ENCODE measurements around the gene UBE2E1.
"Not testable (repeated sequence)": the region's sequence is repeated elsewhere in the genome, so short reads cannot be mapped to it uniquely, and the experiment has no call there.

The UBE2E1 gene

DNA sequence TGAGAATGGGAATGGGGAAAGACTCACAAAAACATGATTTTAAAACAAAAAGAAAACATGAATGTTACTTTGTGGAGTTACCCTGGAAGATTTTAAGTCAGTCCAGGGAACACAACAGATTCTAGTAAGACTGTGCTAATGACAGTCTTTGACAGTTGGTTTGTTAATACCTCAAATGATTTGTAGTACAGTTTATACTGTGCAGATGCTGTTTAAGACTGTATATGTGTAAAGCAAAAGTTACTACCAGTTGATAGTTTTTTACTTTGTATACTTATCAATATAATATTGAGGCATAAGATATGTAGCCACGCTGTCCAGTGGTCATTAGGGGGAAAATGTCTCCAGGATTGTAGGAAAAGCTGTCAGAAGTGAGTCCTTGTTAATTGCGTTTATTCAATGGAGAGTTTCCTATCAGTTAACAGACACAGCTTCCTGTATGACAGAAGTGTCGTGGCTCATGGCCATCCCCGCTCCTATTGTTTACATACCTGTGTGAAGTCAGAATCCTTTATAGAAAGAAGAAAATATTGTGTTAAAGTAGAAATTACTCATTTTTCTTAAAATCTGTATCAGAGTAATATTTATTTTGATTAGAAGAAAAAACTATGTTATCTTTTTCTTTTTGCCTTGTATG is 75.1 kb downstream of the UBE2E1 start:
- no peaks in the 10 kb centered on the region for H3F3A ChIP-seq (ENCODE audit: low read depth)
- peaks cover 95% of the 10 kb centered on the region for H3K79me2 ChIP-seq (ENCODE audit: insufficient read depth, low read length)
- TF ChIP-seq, protein P1, sequence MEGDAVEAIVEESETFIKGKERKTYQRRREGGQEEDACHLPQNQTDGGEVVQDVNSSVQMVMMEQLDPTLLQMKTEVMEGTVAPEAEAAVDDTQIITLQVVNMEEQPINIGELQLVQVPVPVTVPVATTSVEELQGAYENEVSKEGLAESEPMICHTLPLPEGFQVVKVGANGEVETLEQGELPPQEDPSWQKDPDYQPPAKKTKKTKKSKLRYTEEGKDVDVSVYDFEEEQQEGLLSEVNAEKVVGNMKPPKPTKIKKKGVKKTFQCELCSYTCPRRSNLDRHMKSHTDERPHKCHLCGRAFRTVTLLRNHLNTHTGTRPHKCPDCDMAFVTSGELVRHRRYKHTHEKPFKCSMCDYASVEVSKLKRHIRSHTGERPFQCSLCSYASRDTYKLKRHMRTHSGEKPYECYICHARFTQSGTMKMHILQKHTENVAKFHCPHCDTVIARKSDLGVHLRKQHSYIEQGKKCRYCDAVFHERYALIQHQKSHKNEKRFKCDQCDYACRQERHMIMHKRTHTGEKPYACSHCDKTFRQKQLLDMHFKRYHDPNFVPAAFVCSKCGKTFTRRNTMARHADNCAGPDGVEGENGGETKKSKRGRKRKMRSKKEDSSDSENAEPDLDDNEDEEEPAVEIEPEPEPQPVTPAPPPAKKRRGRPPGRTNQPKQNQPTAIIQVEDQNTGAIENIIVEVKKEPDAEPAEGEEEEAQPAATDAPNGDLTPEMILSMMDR (conservative IDR thresholded peaks at IDR 0.05; ENCODE audit: low read length), result no peak
- TF ChIP-seq EZH2phosphoT487 (IDR thresholded peaks at IDR 0.05; ENCODE audit: borderline replicate concordance), result no peak

DNA sequence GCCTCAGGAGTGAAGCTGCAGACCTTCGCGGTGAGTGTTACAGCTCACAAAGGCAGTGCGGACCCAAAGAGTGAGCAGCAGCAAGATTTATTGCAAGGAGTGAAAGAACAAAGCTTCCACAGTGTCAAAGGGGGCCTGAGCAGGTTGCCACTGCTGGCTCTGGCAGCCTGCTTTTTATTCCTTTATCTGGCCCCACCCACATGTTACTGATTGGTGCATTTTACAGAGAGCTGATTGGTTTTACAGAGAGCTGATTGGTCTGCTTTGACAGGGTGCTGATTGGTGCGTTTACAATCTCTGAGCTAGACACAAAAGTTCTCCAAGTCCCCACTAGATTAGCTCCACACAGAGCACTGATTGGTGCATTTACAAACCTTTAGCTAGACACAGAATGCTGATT is 76.2 kb downstream of the UBE2E1 start:
- not testable (repeated sequence) for H3K9me2 ChIP-seq (replicated peaks; ENCODE audit: low read depth, low read length); H3F3A ChIP-seq (ENCODE audit: low read depth); H2AFZ ChIP-seq (ENCODE audit: low read length); H3K27me3 ChIP-seq (ENCODE audit: insufficient read depth, low read length, poor library complexity, severe bottlenecking); H3K9me3 ChIP-seq (ENCODE audit: insufficient read depth, low read depth, low read length); H3K9ac ChIP-seq (ENCODE audit: low read depth, low read length, poor library complexity, severe bottlenecking)
- peaks cover 79% of the 10 kb centered on the region for H4K20me1 ChIP-seq (ENCODE audit: insufficient read depth, low read length, poor library complexity, severe bottlenecking)
- peaks cover 94% of the 10 kb centered on the region for H3K79me2 ChIP-seq (ENCODE audit: insufficient read depth, low read length)
- peak overlapping the region; percentile 11 for H3K4me3 ChIP-seq (ENCODE audit: low read length, poor library complexity, severe bottlenecking)
- peaks cover 13% of the 10 kb centered on the region for H3K4me1 ChIP-seq (ENCODE audit: insufficient read depth, low read length, poor library complexity, severe bottlenecking)
- H3K36me3 ChIP-seq (ENCODE audit: insufficient read depth, low read length), result peaks cover 37% of the 10 kb centered on the region; the same call in 1 of the 2 replicates
- peak overlapping the region; percentile 43 for H3K4me2 ChIP-seq (ENCODE audit: low read depth, low read length, poor library complexity, severe bottlenecking)

More for the DNA sequence above, 75.1 kb downstream of the UBE2E1 start:
- Histone ChIP-seq H2AFZ (ENCODE audit: low read length) (no peak overlapping the region), H4K20me1 (ENCODE audit: insufficient read depth, low read length, poor library complexity, severe bottlenecking) (peaks cover 79% of the 10 kb centered on the region), H3K9me2 (replicated peaks; ENCODE audit: low read depth, low read length) (no peaks in the 10 kb centered on the region), H3K9me3 (ENCODE audit: insufficient read depth, low read depth, low read length) (no peaks in the 10 kb centered on the region), H3K4me1 (ENCODE audit: insufficient read depth, low read length, poor library complexity, severe bottlenecking) (peaks cover 13% of the 10 kb centered on the region), H3K36me3 (ENCODE audit: insufficient read depth, low read length) (peaks cover 33% of the 10 kb centered on the region; the same call in 1 of the 2 replicates), H3K4me2 (ENCODE audit: low read depth, low read length, poor library complexity, severe bottlenecking) (peak overlapping the region; percentile 43), H3K9ac (ENCODE audit: low read depth, low read length, poor library complexity, severe bottlenecking) (no peak overlapping the region), H3K27me3 (ENCODE audit: insufficient read depth, low read length, poor library complexity, severe bottlenecking) (no peaks in the 10 kb centered on the region), H3K4me3 (ENCODE audit: low read length, poor library complexity, severe bottlenecking) (peak overlapping the region; percentile 11)

DNA sequence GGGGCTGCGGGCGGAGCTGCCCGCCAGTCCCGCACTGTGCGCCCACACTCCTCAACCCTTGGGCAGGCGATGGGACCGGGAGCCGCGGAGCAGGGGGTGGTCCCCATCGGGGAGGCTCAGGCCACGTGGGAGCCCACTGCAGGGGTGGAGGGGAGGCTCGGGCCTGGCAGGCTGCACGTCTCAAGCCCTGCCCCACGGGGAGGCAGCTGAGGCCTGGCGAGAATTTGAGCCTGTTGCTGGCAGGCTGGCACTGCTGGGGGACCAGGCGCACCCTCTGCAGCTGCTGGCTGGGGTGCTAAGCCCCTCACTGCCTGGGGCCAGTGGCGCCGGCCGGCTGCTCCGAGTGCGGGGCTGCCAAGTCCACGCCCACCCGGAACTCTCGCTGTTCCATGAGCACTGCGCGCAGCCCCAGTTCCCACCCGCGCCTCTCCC is 76.7 kb downstream of the UBE2E1 start:
- no peaks in the 10 kb centered on the region for H3K9me2 ChIP-seq (replicated peaks; ENCODE audit: low read depth, low read length)
- H3K79me2 ChIP-seq (ENCODE audit: insufficient read depth, low read length), result peaks cover 94% of the 10 kb centered on the region
- H3K4me2 ChIP-seq (ENCODE audit: low read depth, low read length, poor library complexity, severe bottlenecking), result no peak overlapping the region
- no peak overlapping the region for H2AFZ ChIP-seq (ENCODE audit: low read length)
- TF ChIP-seq, protein P1 (conservative IDR thresholded peaks at IDR 0.05; ENCODE audit: low read length), result no peak
- no peak for TF ChIP-seq EZH2phosphoT487 (IDR thresholded peaks at IDR 0.05; ENCODE audit: borderline replicate concordance)
- no peaks in the 10 kb centered on the region for H3F3A ChIP-seq (ENCODE audit: low read depth)
- no peak overlapping the region for H3K9ac ChIP-seq (ENCODE audit: low read depth, low read length, poor library complexity, severe bottlenecking)
- peaks cover 78% of the 10 kb centered on the region for H4K20me1 ChIP-seq (ENCODE audit: insufficient read depth, low read length, poor library complexity, severe bottlenecking)
- H3K27me3 ChIP-seq (ENCODE audit: insufficient read depth, low read length, poor library complexity, severe bottlenecking), result no peaks in the 10 kb centered on the region
- peaks cover 13% of the 10 kb centered on the region for H3K4me1 ChIP-seq (ENCODE audit: insufficient read depth, low read length, poor library complexity, severe bottlenecking)
- no peak overlapping the region for H3K4me3 ChIP-seq (ENCODE audit: low read length, poor library complexity, severe bottlenecking)
- H3K9me3 ChIP-seq (ENCODE audit: insufficient read depth, low read depth, low read length), result no peaks in the 10 kb centered on the region
- H3K36me3 ChIP-seq (ENCODE audit: insufficient read depth, low read length), result peaks cover 40% of the 10 kb centered on the region; the same call in 1 of the 2 replicates

DNA sequence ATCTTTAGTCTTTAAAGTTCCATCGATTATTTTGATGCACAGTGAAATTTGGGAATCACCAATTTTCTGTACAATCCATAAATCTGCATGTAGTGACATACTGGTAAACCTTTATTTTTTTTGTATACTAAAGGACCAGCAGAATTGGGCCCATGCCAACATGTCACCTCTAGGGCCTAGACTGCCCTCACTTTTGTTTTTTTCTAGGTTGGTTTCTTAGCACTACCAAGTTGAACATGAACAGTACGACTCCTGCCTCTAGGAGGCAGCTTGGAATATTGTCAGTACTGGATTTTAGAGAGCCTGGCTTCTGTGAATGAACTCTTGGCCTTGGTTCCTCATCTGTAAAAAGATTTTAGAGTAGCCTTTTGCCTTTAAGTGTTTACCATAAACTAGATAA is 78.7 kb downstream of the UBE2E1 start:
- H3K9ac ChIP-seq (ENCODE audit: low read depth, low read length, poor library complexity, severe bottlenecking), result no peak overlapping the region
- peaks cover 13% of the 10 kb centered on the region for H3K4me1 ChIP-seq (ENCODE audit: insufficient read depth, low read length, poor library complexity, severe bottlenecking)
- no peaks in the 10 kb centered on the region for H3F3A ChIP-seq (ENCODE audit: low read depth)
- no peak for TF ChIP-seq EZH2phosphoT487 (IDR thresholded peaks at IDR 0.05; ENCODE audit: borderline replicate concordance)
- TF ChIP-seq, protein P1 (conservative IDR thresholded peaks at IDR 0.05; ENCODE audit: low read length), result peak; percentile 19; the same call in 1 of the 2 replicates
- H3K9me2 ChIP-seq (replicated peaks; ENCODE audit: low read depth, low read length), result no peaks in the 10 kb centered on the region
- peaks cover 49% of the 10 kb centered on the region; the same call in 1 of the 2 replicates for H3K36me3 ChIP-seq (ENCODE audit: insufficient read depth, low read length)
- H3K9me3 ChIP-seq (ENCODE audit: insufficient read depth, low read depth, low read length), result no peaks in the 10 kb centered on the region
- peaks cover 82% of the 10 kb centered on the region for H4K20me1 ChIP-seq (ENCODE audit: insufficient read depth, low read length, poor library complexity, severe bottlenecking)
- H3K4me2 ChIP-seq (ENCODE audit: low read depth, low read length, poor library complexity, severe bottlenecking), result no peak overlapping the region
- H3K79me2 ChIP-seq (ENCODE audit: insufficient read depth, low read length), result peaks cover 93% of the 10 kb centered on the region
- H3K4me3 ChIP-seq (ENCODE audit: low read length, poor library complexity, severe bottlenecking), result no peak overlapping the region
- no peaks in the 10 kb centered on the region for H3K27me3 ChIP-seq (ENCODE audit: insufficient read depth, low read length, poor library complexity, severe bottlenecking)
- H2AFZ ChIP-seq (ENCODE audit: low read length), result no peak overlapping the region
